GM10266 (cell line): ENCODE measurements around the gene AATK.

Source experiments
- DNase-seq: peaks from one replicate; pipeline ENCODE4 v3.0.0; 2012; ENCODE audit errors: extremely low spot score
- CTCF ChIP-seq: IDR thresholded peaks from 2 replicates; pipeline ENCODE4 v1.5.1; 2012; ENCODE audit warnings: mild to moderate bottlenecking, low read depth; ENCODE audit not compliant: control insufficient read depth, insufficient read depth; ENCODE audit errors: missing control alignments

AATK gene

GRCh38 chr17:81093619-81094508, 72.2 kb downstream of the AATK start:
- TF ChIP-seq CTCF, result no peak
- no peak for DNase-seq

- no peak for TF ChIP-seq CTCF
- DNase-seq, result no peak
These were observed 73.4 kb downstream of the AATK start for GRCh38 chr17:81092518-81093095.

GRCh38 chr17:81091774-81092517, 74.1 kb downstream of the AATK start:
- no peak for DNase-seq

GRCh38 chr17:81091154-81091553, 74.9 kb downstream of the AATK start:
- no peak for DNase-seq
- TF ChIP-seq CTCF, result no peak

More at GRCh38 chr17:81091774-81092517, 74.1 kb downstream of the AATK start:
- TF ChIP-seq CTCF, result no peak

- no peak for TF ChIP-seq CTCF
- DNase-seq, result peak; percentile 67
These were observed 75.5 kb downstream of the AATK start for GRCh38 chr17:81090361-81091136.

GRCh38 chr17:81086789-81087551, 79.1 kb downstream of the AATK start:
- no peak for TF ChIP-seq CTCF

More at GRCh38 chr17:81086789-81087551, 79.1 kb downstream of the AATK start:
- no peak for DNase-seq
